22Rv1 (cell line): ENCODE measurements around the gene PRDM16.

Experiments
- CTCF ChIP-seq: fragments of 450-650 bp; IDR thresholded peaks from 2 replicates; pipeline ENCODE4 v1.5.1; 2017; ENCODE audit warnings: mild to moderate bottlenecking
- ZFX ChIP-seq: fragments of 450-650 bp; IDR thresholded peaks from 2 replicates; pipeline ENCODE4 v1.6.1; 2017; ENCODE audit warnings: antibody characterized with exemption, borderline replicate concordance

- TF ChIP-seq CTCF (no peak), ZFX (no peak)
Measured at GRCh38 chr1:3030663-3031381, 38.2 kb upstream of the PRDM16 start.
